ENCODE results near the gene PLCD1. TPM values are rescaled to one million over a fixed set of nuclear protein-coding genes. Genes with fewer than 3 reads are reported as not detected.

Gene PLCD1
- total RNA-seq, 4 donors from 2014 or later: 9.7 to 41.5 (median 27.2) TPM

- no peaks in the 10 kb centered on the region for H3K27me3 ChIP-seq
- H3K27ac ChIP-seq: no peak overlapping the region
- no peak for TF ChIP-seq CTCF (IDR thresholded peaks at IDR 0.05)
- TF ChIP-seq POLR2A (IDR thresholded peaks at IDR 0.05): no peak
- intact Hi-C loops (cut with DNase I; ENCODE audit: low total_unique reads): no loop called here
- DNase-seq: no peak
- no peak overlapping the region for H3K4me3 ChIP-seq
- no peaks in the 10 kb centered on the region for H3K36me3 ChIP-seq
- no peaks in the 10 kb centered on the region for H3K9me3 ChIP-seq
- no peaks in the 10 kb centered on the region for H3K4me1 ChIP-seq
Measured at GRCh38 chr3:38016410-38016809, 13.0 kb downstream of the PLCD1 start.

- Histone ChIP-seq H3K4me1 (no peaks in the 10 kb centered on the region), H3K9me3 (no peaks in the 10 kb centered on the region), H3K27me3 (no peaks in the 10 kb centered on the region), H3K4me3 (no peak overlapping the region), H3K27ac (no peak overlapping the region), H3K36me3 (no peaks in the 10 kb centered on the region)
- intact Hi-C loops (cut with DNase I; ENCODE audit: low total_unique reads): no loop called here
- no peak for TF ChIP-seq CTCF (IDR thresholded peaks at IDR 0.05)
- TF ChIP-seq POLR2A (IDR thresholded peaks at IDR 0.05): no peak
- DNase-seq: no peak
Measured at GRCh38 chr3:38015984-38016383, 13.5 kb downstream of the PLCD1 start.

GRCh38 chr3:38015485-38015884 is 14.0 kb downstream of the PLCD1 start:
- no peak for DNase-seq
- TF ChIP-seq CTCF (IDR thresholded peaks at IDR 0.05): no peak
- no peak for TF ChIP-seq POLR2A (IDR thresholded peaks at IDR 0.05)
- Histone ChIP-seq H3K27ac (no peak overlapping the region), H3K4me1 (no peaks in the 10 kb centered on the region), H3K4me3 (no peak overlapping the region), H3K36me3 (no peaks in the 10 kb centered on the region), H3K9me3 (no peaks in the 10 kb centered on the region), H3K27me3 (no peaks in the 10 kb centered on the region)
- intact Hi-C loops (cut with DNase I; ENCODE audit: low total_unique reads): no loop called here

GRCh38 chr3:38011111-38011510 is 18.3 kb downstream of the PLCD1 start:
- H3K4me1 ChIP-seq: no peaks in the 10 kb centered on the region
- no peak overlapping the region for H3K27ac ChIP-seq
- H3K9me3 ChIP-seq: no peaks in the 10 kb centered on the region
- no peak overlapping the region for H3K4me3 ChIP-seq
- DNase-seq: no peak
- intact Hi-C loops (cut with DNase I; ENCODE audit: low total_unique reads): no loop called here
- TF ChIP-seq CTCF (IDR thresholded peaks at IDR 0.05) (no peak), POLR2A (IDR thresholded peaks at IDR 0.05) (no peak)
- H3K27me3 ChIP-seq: no peaks in the 10 kb centered on the region
- H3K36me3 ChIP-seq: no peaks in the 10 kb centered on the region

- H3K4me3 ChIP-seq: no peak overlapping the region
- H3K9me3 ChIP-seq: no peaks in the 10 kb centered on the region
- H3K27ac ChIP-seq: no peak overlapping the region
- no peaks in the 10 kb centered on the region for H3K36me3 ChIP-seq
- H3K27me3 ChIP-seq: no peaks in the 10 kb centered on the region
- intact Hi-C loops (cut with DNase I; ENCODE audit: low total_unique reads): loop anchor here (10.0 kb wide), 1 partner anchor 155 kb away; no protein-coding TSS in a partner anchor
- H3K4me1 ChIP-seq: no peaks in the 10 kb centered on the region
- TF ChIP-seq CTCF (IDR thresholded peaks at IDR 0.05) (no peak), POLR2A (IDR thresholded peaks at IDR 0.05) (no peak)
- DNase-seq: no peak
Measured at GRCh38 chr3:38009807-38010591, 19.4 kb downstream of the PLCD1 start.

Data from uterus (tissue), 4 donors.